HepG2 (cell line): ENCODE results near the gene AKAP12. TPM values are rescaled to one million over a fixed set of nuclear protein-coding genes. Genes with fewer than 3 reads are reported as not detected.

Experiments used
- AGO1 ChIP-seq: fragments of 200-400 bp; formaldehyde crosslinking; IDR thresholded peaks from 2 replicates; pipeline ENCODE4 v1.6.1; 2017; ENCODE audit warnings: mild to moderate bottlenecking, low read depth, low read length, moderate library complexity; ENCODE audit not compliant: poor library complexity, severe bottlenecking
- DMTF1 ChIP-seq: sonication (generic); formaldehyde crosslinking; IDR thresholded peaks from 2 replicates; pipeline ENCODE4 v1.4.0; 2020; ENCODE audit warnings: mild to moderate bottlenecking, missing genetic modification reagents
- DNMT3B ChIP-seq: conservative IDR thresholded peaks from 2 replicates; pipeline ENCODE4 v1.6.1; 2016; ENCODE audit warnings: missing biosample characterization, control low read depth
- HES4 ChIP-seq: sonication (generic); formaldehyde crosslinking; IDR thresholded peaks from 2 replicates; pipeline ENCODE4 v1.9.0; 2021; ENCODE audit warnings: mild to moderate bottlenecking, missing genetic modification reagents, borderline replicate concordance
- MAF1 ChIP-seq: sonication (generic); formaldehyde crosslinking; IDR thresholded peaks from 2 replicates; pipeline ENCODE4 v1.5.0; 2020; ENCODE audit warnings: missing genetic modification reagents, borderline replicate concordance
- MAZ ChIP-seq, 2 experiments: sonication (generic) in 1 of 2; formaldehyde crosslinking in 1 of 2; IDR thresholded peaks; 2 replicates each; pipeline versions ENCODE4 v1.5.0 to v1.6.1; 2012 to 2020; ENCODE audit warnings: low read depth in 2 of 2, mild to moderate bottlenecking in 2 of 2, borderline replicate concordance in 1 of 2, improper control_type of control experiment in 1 of 2, low read length in 1 of 2, missing genetic modification reagents in 1 of 2, moderate library complexity in 1 of 2
- MTF1 ChIP-seq: sonication (generic); formaldehyde crosslinking; IDR thresholded peaks from 2 replicates; pipeline ENCODE4 v1.5.0; 2020; ENCODE audit warnings: missing genetic modification reagents
- MXD3 ChIP-seq: IDR thresholded peaks from 2 replicates; pipeline ENCODE4 v1.6.1; 2016; ENCODE audit warnings: mild to moderate bottlenecking, missing biosample characterization, missing genetic modification reagents
- NFYB ChIP-seq: sonication (generic); formaldehyde crosslinking; IDR thresholded peaks from 2 replicates; pipeline ENCODE4 v1.4.0; 2020; ENCODE audit warnings: missing genetic modification reagents
- PCBP2 ChIP-seq: fragments of 200-400 bp; formaldehyde crosslinking; optimal IDR thresholded peaks from 2 replicates; pipeline ENCODE3; 2018; ENCODE audit warnings: low read length, low read depth; ENCODE audit not compliant: poor library complexity, severe bottlenecking
- PRPF4 ChIP-seq: fragments of 200-400 bp; formaldehyde crosslinking; IDR thresholded peaks from 2 replicates; pipeline ENCODE4 v1.6.1; 2016; ENCODE audit warnings: low read length, low read depth; ENCODE audit not compliant: poor library complexity, severe bottlenecking
- RAD21 ChIP-seq: fragments of 450-650 bp; formaldehyde crosslinking; IDR thresholded peaks from 2 replicates; pipeline ENCODE4 v1.5.0; 2020; ENCODE audit warnings: mild to moderate bottlenecking
- SALL2 ChIP-seq: sonication (generic); formaldehyde crosslinking; IDR thresholded peaks from 2 replicates; pipeline ENCODE4 v1.8.1; 2023; ENCODE audit warnings: mild to moderate bottlenecking, missing genetic modification reagents, inconsistent platforms
- SCMH1 ChIP-seq: sonication (generic); formaldehyde crosslinking; IDR thresholded peaks from 2 replicates; pipeline ENCODE4 v1.9.0; 2021; ENCODE audit warnings: missing genetic modification reagents, mild to moderate bottlenecking, borderline replicate concordance
- ZFX ChIP-seq: sonication (generic); formaldehyde crosslinking; IDR thresholded peaks from 2 replicates; pipeline ENCODE4 v1.4.0; 2020; ENCODE audit warnings: mild to moderate bottlenecking, low read depth, missing genetic modification reagents, moderate library complexity
- ZNF3 ChIP-seq: IDR thresholded peaks from 2 replicates; pipeline ENCODE4 v1.7.0; 2017; ENCODE audit warnings: inconsistent platforms
- ZNF343 ChIP-seq: sonication (generic); formaldehyde crosslinking; IDR thresholded peaks from 2 replicates; pipeline ENCODE4 v1.4.0; 2020; ENCODE audit warnings: mild to moderate bottlenecking, missing genetic modification reagents
- ZNF552 ChIP-seq: sonication (generic); formaldehyde crosslinking; IDR thresholded peaks from 2 replicates; pipeline ENCODE4 v1.9.0; 2022; ENCODE audit warnings: missing genetic modification reagents, mild to moderate bottlenecking, borderline replicate concordance
- ZNF83 ChIP-seq: sonication (generic); formaldehyde crosslinking; IDR thresholded peaks from 2 replicates; pipeline ENCODE4 v1.4.0; 2020; ENCODE audit warnings: missing genetic modification reagents, mild to moderate bottlenecking, borderline replicate concordance
- polyA plus RNA-seq, 8 experiments: library from polyadenylated mRNA; depleted of rRNA in 3 of 8; stranded (reverse) in 7 of 8; unstranded in 1 of 8; fragments of >200 nt; fragmentation: Illumina TruSeq in 4 of 8; extraction: Trizol in 4 of 8; gene quantifications; 2 replicates each; pipeline versions ENCODE4 v1.2.1 to v1.2.3, GENCODE V29; 2011 to 2016; ENCODE audit warnings: low read depth in 4 of 8, missing spikeins in 1 of 8, mixed read lengths in 1 of 8; ENCODE audit not compliant: insufficient read depth in 1 of 8
- total RNA-seq, 5 experiments: library from RNA; depleted of rRNA; stranded (reverse); fragments of >200 nt; fragmentation: Illumina TruSeq; extraction: Trizol; gene quantifications; 2 replicates each; pipeline ENCODE4 v1.2.3, GENCODE V29; 2016; ENCODE audit warnings: low read depth in 1 of 5

Gene AKAP12
- total and polyA plus RNA-seq, 2 of the 13 experiments (the other 11 are each of a cell fraction or from before 2014, with no cell fraction given), result 10.6 to 19.0 TPM

- TF ChIP-seq MXD3 (CRISPR knock-in tag) (no peak), DNMT3B (CRISPR knock-in tag) (0 out of 2 replicates have a peak, but pooled peaks have one; percentile 43), MTF1 (CRISPR knock-in tag) (no peak), ZNF3 (CRISPR knock-in tag) (no peak), PRPF4 (no peak), SALL2 (CRISPR knock-in tag) (no peak), MAZ (IDR thresholded peaks at IDR 0.05; ENCODE audit: borderline replicate concordance, low read depth, low read length) (no peak), MAZ (CRISPR knock-in tag; IDR thresholded peaks at IDR 0.05; ENCODE audit: low read depth) (0 out of 2 replicates have a peak, but pooled peaks have one; percentile 14), NFYB (CRISPR knock-in tag) (peak; percentile 50; the same call in 1 of the 2 replicates), RAD21 (CRISPR knock-in tag) (no peak), ZNF83 (CRISPR knock-in tag) (no peak), PCBP2 (no peak), MAF1 (CRISPR knock-in tag) (no peak), ZNF343 (CRISPR knock-in tag) (no peak), DMTF1 (CRISPR knock-in tag) (no peak), AGO1 (no peak), ZNF552 (no peak), ZFX (CRISPR knock-in tag) (0 out of 2 replicates have a peak, but pooled peaks have one; percentile 55), HES4 (CRISPR knock-in tag) (0 out of 2 replicates have a peak, but pooled peaks have one; percentile 34), SCMH1 (CRISPR knock-in tag) (no peak)
Measured at GRCh38 chr6:151391471-151392413, 152.0 kb downstream of the AKAP12 start, which contains the start of gene ZBTB2 (continued).
